H9 (cell line): ENCODE data around the gene DCLRE1C. TPM values are rescaled to one million over a fixed set of nuclear protein-coding genes. Genes with fewer than 3 reads are reported as not detected.

Experiments used
- DNase-seq: peaks from one replicate; pipeline ENCODE4 v3.0.0-alpha.2; 2017
- H2AFZ ChIP-seq: one replicate; pipeline ENCODE4 v1.6.1; 2013; ENCODE audit warnings: mild to moderate bottlenecking, low read length, control low read depth, moderate library complexity
- H2AK5ac ChIP-seq: 2 replicates; pipeline ENCODE4 v1.6.1; 2013; ENCODE audit warnings: low read length, control low read depth, mixed read lengths; ENCODE audit not compliant: insufficient read length
- H2BK120ac ChIP-seq: one replicate; pipeline ENCODE4 v1.6.1; 2013; ENCODE audit warnings: low read depth, mild to moderate bottlenecking, low read length, control low read depth, inconsistent platforms; ENCODE audit not compliant: poor library complexity, severe bottlenecking
- H2BK12ac ChIP-seq: 2 replicates; pipeline ENCODE4 v1.6.1; 2013; ENCODE audit warnings: low read length, control low read depth, mixed read lengths, low read depth; ENCODE audit not compliant: insufficient read length
- H2BK15ac ChIP-seq: 2 replicates; pipeline ENCODE4 v1.6.1; 2013; ENCODE audit warnings: low read depth, low read length, control low read depth
- H2BK20ac ChIP-seq: one replicate; pipeline ENCODE4 v1.6.1; 2013; ENCODE audit warnings: low read depth, mild to moderate bottlenecking, low read length, control low read depth, inconsistent platforms; ENCODE audit not compliant: poor library complexity, severe bottlenecking
- H2BK5ac ChIP-seq: 2 replicates; pipeline ENCODE4 v1.6.1; 2013; ENCODE audit warnings: low read length, control low read depth, mixed read lengths; ENCODE audit not compliant: insufficient read length
- H3K14ac ChIP-seq: 2 replicates; pipeline ENCODE4 v1.6.1; 2013; ENCODE audit warnings: low read length, control low read depth; ENCODE audit not compliant: insufficient read depth
- H3K18ac ChIP-seq: 2 replicates; pipeline ENCODE4 v1.6.1; 2013; ENCODE audit warnings: low read depth, mild to moderate bottlenecking, mixed read lengths, low read length, control low read depth; ENCODE audit not compliant: insufficient read length
- H3K23ac ChIP-seq: 2 replicates; pipeline ENCODE4 v1.6.1; 2013; ENCODE audit warnings: low read length, control low read depth, mixed read lengths, low read depth; ENCODE audit not compliant: insufficient read length
- H3K23me2 ChIP-seq: 2 replicates; pipeline ENCODE4 v1.6.1; 2013; ENCODE audit warnings: low read depth, mild to moderate bottlenecking, mixed read lengths, low read length, control low read depth; ENCODE audit not compliant: insufficient read length, poor library complexity, severe bottlenecking
- H3K27ac ChIP-seq: 2 replicates; pipeline ENCODE4 v1.5.1; 2013; ENCODE audit warnings: low read length, control low read depth, mixed read lengths, low read depth; ENCODE audit not compliant: insufficient read length
- H3K27me3 ChIP-seq: 2 replicates; pipeline ENCODE4 v1.6.1; 2013; ENCODE audit warnings: low read length, control low read depth, inconsistent platforms; ENCODE audit not compliant: insufficient read depth
- H3K4ac ChIP-seq: 2 replicates; pipeline ENCODE4 v1.6.1; 2013; ENCODE audit warnings: low read depth, mild to moderate bottlenecking, control low read depth, inconsistent platforms, low read length, moderate library complexity
- H3K4me1 ChIP-seq: 2 replicates; pipeline ENCODE4 v1.6.1; 2013; ENCODE audit warnings: low read length, control low read depth, inconsistent platforms; ENCODE audit not compliant: insufficient read depth
- H3K4me2 ChIP-seq: 2 replicates; pipeline ENCODE4 v1.6.1; 2013; ENCODE audit warnings: low read length, control low read depth, mixed read lengths; ENCODE audit not compliant: insufficient read length, insufficient read depth
- H3K56ac ChIP-seq: 2 replicates; pipeline ENCODE4 v1.6.1; 2013; ENCODE audit warnings: low read depth, mild to moderate bottlenecking, mixed read lengths, low read length, control low read depth; ENCODE audit not compliant: insufficient read length
- H3K79me1 ChIP-seq: 2 replicates; pipeline ENCODE4 v1.6.1; 2013; ENCODE audit warnings: low read depth, mild to moderate bottlenecking, moderate library complexity, low read length, control low read depth, inconsistent platforms; ENCODE audit not compliant: insufficient read depth, poor library complexity, severe bottlenecking
- H3K79me2 ChIP-seq: 2 replicates; pipeline ENCODE4 v1.6.1; 2013; ENCODE audit warnings: low read length, control low read depth, inconsistent platforms; ENCODE audit not compliant: insufficient read depth
- H3K9ac ChIP-seq: 2 replicates; pipeline ENCODE4 v1.6.1; 2013; ENCODE audit warnings: low read length, control low read depth, mixed read lengths; ENCODE audit not compliant: insufficient read length; ENCODE audit errors: extremely low read depth
- H3K9me3 ChIP-seq: one replicate; pipeline ENCODE4 v1.6.1; 2013; ENCODE audit warnings: low read depth, low read length, inconsistent platforms; ENCODE audit not compliant: control insufficient read depth
- H3T11ph ChIP-seq: one replicate; pipeline ENCODE4 v1.6.1; 2013; ENCODE audit warnings: mild to moderate bottlenecking, low read length, control low read depth, inconsistent platforms
- H4K20me1 ChIP-seq: one replicate; pipeline ENCODE4 v1.6.1; 2013; ENCODE audit not compliant: control insufficient read depth, insufficient read length, insufficient read depth
- H4K5ac ChIP-seq: 2 replicates; pipeline ENCODE4 v1.6.1; 2013; ENCODE audit warnings: low read depth, mild to moderate bottlenecking, mixed read lengths, low read length, control low read depth; ENCODE audit not compliant: insufficient read length
- H4K8ac ChIP-seq: replicated peaks from 2 replicates; pipeline ENCODE4 v1.6.1; 2013; ENCODE audit warnings: low read length, control low read depth, mixed read lengths, low read depth; ENCODE audit not compliant: insufficient read length
- H4K91ac ChIP-seq: 2 replicates; pipeline ENCODE4 v1.6.1; 2013; ENCODE audit warnings: low read depth, mild to moderate bottlenecking, moderate library complexity, mixed read lengths, low read length, control low read depth; ENCODE audit not compliant: insufficient read length
- H3K27ac Mint-ChIP-seq, 3 experiments: 2 replicates in 2 of 3; 3 replicates in 1 of 3; pipeline ENCODE4 v1.8.0; 2020 to 2021; ENCODE audit warnings: mixed read lengths in 3 of 3, mild to moderate bottlenecking in 1 of 3, moderate library complexity in 1 of 3
- H3K27me3 Mint-ChIP-seq: 2 replicates; pipeline ENCODE4 v1.8.0; 2021; ENCODE audit warnings: low read depth, mild to moderate bottlenecking, moderate library complexity, mixed read lengths
- H3K36me3 Mint-ChIP-seq, 3 experiments: 2 replicates in 2 of 3; 3 replicates in 1 of 3; pipeline ENCODE4 v1.8.0; 2020 to 2021; ENCODE audit warnings: low read depth in 3 of 3, mixed read lengths in 3 of 3; ENCODE audit not compliant: insufficient read depth in 1 of 3
- H3K4me1 Mint-ChIP-seq, 2 experiments: 2 replicates each; pipeline ENCODE4 v1.8.0; 2020; ENCODE audit warnings: mixed read lengths in 2 of 2
- H3K4me3 Mint-ChIP-seq, 2 experiments: 2 replicates in 1 of 2; 3 replicates in 1 of 2; pipeline ENCODE4 v1.8.0; 2020 to 2021; ENCODE audit warnings: mild to moderate bottlenecking in 2 of 2, mixed read lengths in 2 of 2, moderate library complexity in 1 of 2
- H3K9me3 Mint-ChIP-seq, 2 experiments: 2 replicates in 1 of 2; 3 replicates in 1 of 2; pipeline ENCODE4 v1.8.0; 2020; ENCODE audit warnings: mild to moderate bottlenecking in 2 of 2, mixed read lengths in 2 of 2, moderate library complexity in 1 of 2
- CTCF ChIP-seq: fragments of 200-600 bp; sonication (generic); conservative IDR thresholded peaks from 3 replicates; pipeline ENCODE4 v1.8.0; 2021; ENCODE audit warnings: antibody characterized with exemption, mild to moderate bottlenecking
- WGBS: extraction: QIAGEN DNeasy Blood & Tissue Kit; methylation state at CpG from one replicate; pipeline ENCODE4 v1.1.7; 2013; ENCODE audit warnings: missing lambda C conversion rate, low lambda C conversion rate, mixed read lengths; ENCODE audit not compliant: insufficient read length; ENCODE audit errors: extremely low coverage; 5-methylcytosine and 5-hydroxymethylcytosine counted together
- total RNA-seq: library from RNA; stranded (reverse); gene quantifications from 2 replicates; pipeline ENCODE4 v1.2.1, GENCODE V29; 2021

Gene DCLRE1C
- total RNA-seq, 1 experiment from 2014 or later, result 15.2 TPM

- no peaks in the 10 kb centered on the region for H3K36me3 Mint-ChIP-seq
Measured at GRCh38 chr10:14971867-14972448, 18.1 kb upstream of the DCLRE1C start.

More at GRCh38 chr10:14971867-14972448, 18.1 kb upstream of the DCLRE1C start:
- Histone ChIP-seq H2BK12ac (no peak overlapping the region), H3K23ac (no peak overlapping the region), H3K27ac (no peak overlapping the region), H3K56ac (no peak overlapping the region), H2BK15ac (no peak overlapping the region), H3K79me1 (no peaks in the 10 kb centered on the region), H3K18ac (no peak overlapping the region), H2BK5ac (no peak overlapping the region), H4K8ac (no peak overlapping the region), H3K4me1 (no peaks in the 10 kb centered on the region), H4K5ac (no peak overlapping the region), H3K4me2 (no peak overlapping the region), H4K20me1 (no peaks in the 10 kb centered on the region), H3K79me2 (no peaks in the 10 kb centered on the region), H3K9ac (no peak overlapping the region), H3T11ph (no peak overlapping the region), H3K9me3 (no peaks in the 10 kb centered on the region), H4K91ac (no peak overlapping the region), H2BK120ac (no peak overlapping the region), H2BK20ac (no peak overlapping the region), H2AFZ (no peak overlapping the region), H3K23me2 (no peaks in the 10 kb centered on the region), H3K14ac (no peak overlapping the region), H3K27me3 (no peaks in the 10 kb centered on the region; the same call in 1 of the 2 replicates), H3K4ac (no peak overlapping the region), H2AK5ac (no peak overlapping the region)
- no peak overlapping the region for H3K27ac Mint-ChIP-seq
- peaks cover 10% of the 10 kb centered on the region for H3K27me3 Mint-ChIP-seq
- H3K4me3 Mint-ChIP-seq, result no peak overlapping the region
- peaks cover 6% of the 10 kb centered on the region in 2 experiments for H3K4me1 Mint-ChIP-seq
- peak; percentile 61 for DNase-seq
- no CpG with 5 or more reads among the region's 4 CpGs for WGBS
- H3K9me3 Mint-ChIP-seq, result no peaks in the 10 kb centered on the region
- TF ChIP-seq CTCF, result peak; percentile 75
